Measurements from ENCODE around the gene NTSR1. TPM values are rescaled to one million over a fixed set of nuclear protein-coding genes. Genes with fewer than 3 reads are reported as not detected.

The NTSR1 gene
- total RNA-seq, 5 donors from 2014 or later (not counting 1 experiment from before 2014, with no cell fraction given): 0.33 to 0.63 (median 0.53) TPM; not detected in 2

GRCh38 chr20:62804021-62804626, 95.5 kb downstream of the NTSR1 start:
- Mint-ChIP-seq H3K36me3 (peaks cover 18% of the 10 kb centered on the region), H3K4me3 (peak overlapping the region; percentile 93 to 95 (median 93)), H3K4me1 (peaks cover 28 to 34% (median 29%) of the 10 kb centered on the region in 3 donors), H3K9me3 (no peaks in the 10 kb centered on the region), H3K27ac (peak overlapping the region; percentile 94 to 98), H3K27me3 (no peaks in the 10 kb centered on the region)
- Histone ChIP-seq H3K36me3 (ENCODE audit: control insufficient read depth in 2 of 2, extremely low read depth in 1 of 2, insufficient read depth in 1 of 2, low read length in 1 of 2) (peaks cover 5 to 38% of the 10 kb centered on the region in 2 donors), H3K4me3 (ENCODE audit: control insufficient read depth in 1 of 2, extremely low read depth in 1 of 2, low read length in 1 of 2) (peak overlapping the region; percentile 58 to 67), H3K9me3 (no peaks in the 10 kb centered on the region), H3K27ac (ENCODE audit: low read length) (peak overlapping the region; percentile 63), H3K27me3 (replicated peaks in 1 of 2; ENCODE audit: control insufficient read depth in 2 of 2, extremely low read depth in 1 of 2, insufficient read depth in 2 of 2, low read length in 1 of 2) (no peaks in the 10 kb centered on the region), H3K4me1 (ENCODE audit: control insufficient read depth in 1 of 2, extremely low read depth in 1 of 2, insufficient read depth in 2 of 2, low read length in 2 of 2) (peaks cover 6 to 43% of the 10 kb centered on the region in 2 experiments)
- DNase-seq (peak in 12 of 35 experiments; percentile 14 to 56 (median 30)), ATAC-seq (replicated peaks in 1 of 4) (peak; percentile 32 to 49 (median 44))
- WGBS (ENCODE audit: insufficient coverage): 21% methylated on average over 12 of the region's 25 CpGs
- POLR2A ChIA-PET: interaction anchor here (0.7 to 1.0 kb wide), 3 partner anchors 10 kb away, joined by 3 to 5 read pairs (median 4); no protein-coding TSS in a partner anchor
- CTCF ChIA-PET: interaction anchor here in 1 of 2 donors (1.7 kb wide), 1 partner anchor 10 kb away, joined by 7 read pairs; no protein-coding TSS in a partner anchor

DNA sequence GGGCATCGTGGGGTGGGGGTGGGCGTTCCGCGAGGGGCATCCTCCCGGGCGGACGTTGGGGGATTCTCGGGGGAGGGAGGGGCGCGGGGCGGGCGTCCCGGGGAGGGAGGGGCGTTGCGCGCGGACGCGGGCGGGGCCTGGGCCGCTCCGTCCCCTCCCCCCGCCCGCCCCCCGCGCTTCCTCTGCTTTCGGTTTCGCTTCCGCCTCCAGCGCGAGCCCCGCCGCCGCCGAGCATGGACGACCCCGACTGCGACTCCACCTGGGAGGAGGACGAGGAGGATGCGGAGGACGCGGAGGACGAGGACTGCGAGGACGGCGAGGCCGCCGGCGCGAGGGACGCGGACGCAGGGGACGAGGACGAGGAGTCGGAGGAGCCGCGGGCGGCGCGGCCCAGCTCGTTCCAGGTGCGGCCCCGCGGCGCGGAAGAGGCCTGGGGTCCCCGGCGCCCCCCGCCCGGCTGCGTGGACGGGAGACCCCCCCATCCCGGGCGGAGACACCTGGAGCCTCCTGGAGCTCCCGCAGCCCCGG, 96.1 kb downstream of the NTSR1 start, which contains the start of gene OGFR:
TSS of gene OGFR (plus strand) at position 209 of the 528 bp plus-strand sequence. CDS start at position 234, 25 bp downstream.
- Mint-ChIP-seq H3K4me3 (peak within 1 kb of the TSS; percentile 93 to 96 (median 95)), H3K9me3 (no peaks in the 10 kb centered on the region), H3K27ac (peak within 1 kb of the TSS; percentile 94 to 98), H3K27me3 (no peaks in the 10 kb centered on the region), H3K4me1 (peaks cover 29 to 32% (median 29%) of the 10 kb centered on the region in 3 donors), H3K36me3 (peaks cover 16% of the 10 kb centered on the region)
- H3K27me3 ChIP-seq (replicated peaks in 1 of 2; ENCODE audit: control insufficient read depth in 2 of 2, extremely low read depth in 1 of 2, insufficient read depth in 2 of 2, low read length in 1 of 2): no peaks in the 10 kb centered on the region
- DNase-seq: peak; percentile 40 to 88 (median 63)
- ChIA-PET POLR2A (interaction anchor here (0.7 to 0.8 kb wide), 2 partner anchors 10 to 11 kb away, joined by 3 to 4 read pairs; no protein-coding TSS in a partner anchor), CTCF (interaction anchor here in 1 of 2 donors (1.0 to 1.7 kb wide), 2 partner anchors 11 to 13 kb away, joined by 4 to 7 read pairs; no protein-coding TSS in a partner anchor)
- peaks cover 9 to 38% of the 10 kb centered on the region in 2 donors for H3K36me3 ChIP-seq (ENCODE audit: control insufficient read depth in 2 of 2, extremely low read depth in 1 of 2, insufficient read depth in 1 of 2, low read length in 1 of 2)
- H3K27ac ChIP-seq (ENCODE audit: low read length): peak within 1 kb of the TSS; percentile 63
- peak within 1 kb of the TSS; percentile 58 to 67 for H3K4me3 ChIP-seq (ENCODE audit: control insufficient read depth in 1 of 2, extremely low read depth in 1 of 2, low read length in 1 of 2)
- ATAC-seq (replicated peaks in 1 of 4): peak; percentile 74 to 78 (median 76)
- no peaks in the 10 kb centered on the region for H3K9me3 ChIP-seq
- under 1% methylated on average over 68 of the region's 77 CpGs for WGBS (ENCODE audit: insufficient coverage)
- peaks cover 6 to 47% of the 10 kb centered on the region in 2 experiments for H3K4me1 ChIP-seq (ENCODE audit: control insufficient read depth in 1 of 2, extremely low read depth in 1 of 2, insufficient read depth in 2 of 2, low read length in 2 of 2)

DNA sequence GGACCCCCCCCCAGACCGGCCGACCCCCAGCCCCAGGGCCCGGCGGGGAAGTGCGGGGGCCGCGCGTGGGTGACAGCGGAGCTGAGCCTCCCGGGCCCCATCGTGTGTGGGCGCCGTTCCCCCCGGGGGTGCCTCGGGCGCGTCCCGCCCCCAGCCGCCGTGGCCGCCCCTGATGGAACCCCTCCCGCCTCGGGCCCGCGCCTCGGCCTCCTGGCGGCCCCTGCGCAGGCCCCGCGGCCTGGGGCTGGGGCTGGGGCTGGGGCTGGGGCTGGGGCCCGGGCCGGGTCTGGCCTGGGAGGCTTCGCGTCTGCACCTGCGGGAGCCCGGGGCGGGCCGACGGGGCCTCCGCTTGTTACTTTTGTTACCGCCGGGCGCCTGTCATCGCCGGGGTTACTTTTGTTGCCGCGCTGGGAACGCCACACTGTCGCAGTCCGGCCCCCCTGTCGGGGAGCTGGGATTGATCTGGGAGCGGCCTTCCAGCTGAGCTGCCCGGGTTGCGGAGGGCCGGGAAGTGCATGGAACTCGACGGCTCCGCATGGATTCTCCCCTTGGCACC, 96.6 kb downstream of the NTSR1 start:
- Mint-ChIP-seq H3K27me3 (no peaks in the 10 kb centered on the region), H3K36me3 (peaks cover 10% of the 10 kb centered on the region), H3K27ac (peak overlapping the region; percentile 39 to 61), H3K9me3 (no peaks in the 10 kb centered on the region), H3K4me3 (peak overlapping the region; percentile 78 to 95 (median 78)), H3K4me1 (peaks cover 29 to 32% (median 29%) of the 10 kb centered on the region in 3 donors)
- H3K4me3 ChIP-seq (ENCODE audit: control insufficient read depth in 1 of 2, extremely low read depth in 1 of 2, low read length in 1 of 2): peak overlapping the region; percentile 58 to 64
- WGBS (ENCODE audit: insufficient coverage): under 1% methylated on average over 56 of the region's 58 CpGs
- peaks cover 6 to 51% of the 10 kb centered on the region in 2 experiments for H3K4me1 ChIP-seq (ENCODE audit: control insufficient read depth in 1 of 2, extremely low read depth in 1 of 2, insufficient read depth in 2 of 2, low read length in 2 of 2)
- peaks cover 14 to 40% of the 10 kb centered on the region in 2 donors for H3K36me3 ChIP-seq (ENCODE audit: control insufficient read depth in 2 of 2, extremely low read depth in 1 of 2, insufficient read depth in 1 of 2, low read length in 1 of 2)
- H3K9me3 ChIP-seq: no peaks in the 10 kb centered on the region
- H3K27ac ChIP-seq (ENCODE audit: low read length): peak overlapping the region; percentile 19
- H3K27me3 ChIP-seq (replicated peaks in 1 of 2; ENCODE audit: control insufficient read depth in 2 of 2, extremely low read depth in 1 of 2, insufficient read depth in 2 of 2, low read length in 1 of 2): no peaks in the 10 kb centered on the region
- ATAC-seq (replicated peaks in 1 of 4) (peak; percentile 36 to 51 (median 46)), DNase-seq (peak in 7 of 35 experiments; percentile 11 to 43 (median 26))
- ChIA-PET POLR2A (interaction anchor here (0.7 to 0.8 kb wide), 2 partner anchors 11 kb away, joined by 3 to 4 read pairs; no protein-coding TSS in a partner anchor), CTCF (interaction anchor here in 1 of 2 donors (1.0 to 1.7 kb wide), 2 partner anchors 11 to 13 kb away, joined by 4 to 7 read pairs; no protein-coding TSS in a partner anchor)

- no peaks in the 10 kb centered on the region for H3K27me3 Mint-ChIP-seq
- H3K27ac ChIP-seq (ENCODE audit: low read length): peak overlapping the region; percentile 19
- H3K27ac Mint-ChIP-seq: peak overlapping the region; percentile 39 to 61
- H3K9me3 Mint-ChIP-seq: no peaks in the 10 kb centered on the region
- peak overlapping the region; percentile 58 to 64 for H3K4me3 ChIP-seq (ENCODE audit: control insufficient read depth in 1 of 2, extremely low read depth in 1 of 2, low read length in 1 of 2)
- H3K36me3 ChIP-seq (ENCODE audit: control insufficient read depth in 2 of 2, extremely low read depth in 1 of 2, insufficient read depth in 1 of 2, low read length in 1 of 2): peaks cover 20 to 44% of the 10 kb centered on the region in 2 donors
- peak overlapping the region; percentile 78 for H3K4me3 Mint-ChIP-seq
- H3K27me3 ChIP-seq (replicated peaks in 1 of 2; ENCODE audit: control insufficient read depth in 2 of 2, extremely low read depth in 1 of 2, insufficient read depth in 2 of 2, low read length in 1 of 2): no peaks in the 10 kb centered on the region
- 43% methylated on average over 20 of the region's 25 CpGs for WGBS (ENCODE audit: insufficient coverage)
- H3K36me3 Mint-ChIP-seq: peaks cover 9% of the 10 kb centered on the region
- H3K9me3 ChIP-seq: no peaks in the 10 kb centered on the region
- CTCF ChIA-PET: interaction anchor here in 1 of 2 donors (0.7 kb wide), 1 partner anchor 161 kb away, joined by 3 read pairs; no protein-coding TSS in a partner anchor
- peaks cover 6 to 53% of the 10 kb centered on the region in 2 experiments for H3K4me1 ChIP-seq (ENCODE audit: control insufficient read depth in 1 of 2, extremely low read depth in 1 of 2, insufficient read depth in 2 of 2, low read length in 2 of 2)
- DNase-seq: no peak
- POLR2A ChIA-PET: no interaction called here
- no peak for ATAC-seq (replicated peaks in 1 of 4)
- peaks cover 29 to 32% (median 29%) of the 10 kb centered on the region in 3 donors for H3K4me1 Mint-ChIP-seq
Observed at GRCh38 chr20:62805711-62806382, 97.2 kb downstream of the NTSR1 start.

DNA sequence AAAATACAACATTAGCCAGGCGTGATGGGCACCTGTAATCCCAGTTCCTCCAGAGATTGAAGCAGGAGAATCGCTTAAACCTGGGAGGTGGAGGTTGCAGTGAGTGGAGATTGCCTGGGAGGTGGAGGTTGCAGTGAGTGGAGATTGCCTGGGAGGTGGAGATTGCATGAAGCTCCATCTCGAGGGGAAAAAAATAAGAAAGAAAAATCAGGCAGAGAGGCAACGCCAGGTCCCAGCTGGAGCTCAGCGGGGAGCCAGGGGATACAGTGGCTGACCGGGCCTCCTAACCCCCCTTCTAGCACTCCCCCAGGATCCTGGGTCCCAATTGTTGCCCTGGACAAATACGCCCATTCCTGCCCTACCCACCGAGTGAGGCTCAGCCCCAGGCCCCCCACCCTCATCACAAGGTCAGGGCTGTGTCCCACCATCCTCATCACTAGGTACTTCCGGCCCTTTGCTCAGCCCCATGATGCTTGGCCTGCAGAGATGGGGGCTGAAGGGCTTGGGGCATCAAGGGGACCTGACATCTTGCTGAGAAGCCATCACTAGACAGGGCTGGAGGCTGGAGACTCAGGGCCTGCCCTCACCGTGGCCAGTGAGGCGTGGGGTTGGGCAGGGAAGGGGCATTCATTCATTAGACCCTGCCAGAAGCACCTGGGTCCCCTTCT, 97.9 kb downstream of the NTSR1 start:
- no peaks in the 10 kb centered on the region for H3K27me3 Mint-ChIP-seq
- ChIA-PET CTCF (interaction anchor here in 1 of 2 donors (0.7 kb wide), 1 partner anchor 162 kb away, joined by 3 read pairs; no protein-coding TSS in a partner anchor), POLR2A (no interaction called here)
- Histone ChIP-seq H3K27me3 (replicated peaks in 1 of 2; ENCODE audit: control insufficient read depth in 2 of 2, extremely low read depth in 1 of 2, insufficient read depth in 2 of 2, low read length in 1 of 2) (no peaks in the 10 kb centered on the region), H3K9me3 (no peaks in the 10 kb centered on the region), H3K4me1 (ENCODE audit: control insufficient read depth in 1 of 2, extremely low read depth in 1 of 2, insufficient read depth in 2 of 2, low read length in 2 of 2) (peaks cover 6 to 53% of the 10 kb centered on the region in 2 experiments), H3K36me3 (ENCODE audit: control insufficient read depth in 2 of 2, extremely low read depth in 1 of 2, insufficient read depth in 1 of 2, low read length in 1 of 2) (peaks cover 20 to 46% of the 10 kb centered on the region in 2 donors), H3K4me3 (ENCODE audit: control insufficient read depth in 1 of 2, extremely low read depth in 1 of 2, low read length in 1 of 2) (peak overlapping the region in 1 of 2 donors; percentile 58), H3K27ac (ENCODE audit: low read length) (peak overlapping the region; percentile 19)
- H3K9me3 Mint-ChIP-seq: no peaks in the 10 kb centered on the region
- H3K4me1 Mint-ChIP-seq: peaks cover 29 to 32% (median 29%) of the 10 kb centered on the region in 3 donors
- H3K4me3 Mint-ChIP-seq: peak overlapping the region; percentile 78
- 84% methylated on average over 9 of the region's 11 CpGs for WGBS (ENCODE audit: insufficient coverage)
- H3K36me3 Mint-ChIP-seq: peaks cover 9% of the 10 kb centered on the region
- ATAC-seq (replicated peaks in 1 of 4) (no peak), DNase-seq (no peak)
- peak overlapping the region; percentile 27 to 39 for H3K27ac Mint-ChIP-seq
